PC-9 (cell line): ENCODE measurements around the gene KRTAP9-4. TPM values are rescaled to one million over a fixed set of nuclear protein-coding genes. Genes with fewer than 3 reads are reported as not detected.
"Not testable (repeated sequence)": the region's sequence is repeated elsewhere in the genome, so short reads cannot be mapped to it uniquely, and the experiment has no call there.

Experiments used
- BruUV-seq: library from RNA; stranded (reverse); fragments of 400-500 nt; replicated peaks from 2 replicates; lab custom pipeline; 2021; lab: Mats Ljungman, UMichigan
- CTCF ChIA-PET: fragments of 300-600 bp; sonication (Branson Sonifier 250); formaldehyde crosslinking; loops from one replicate; lab custom pipeline; 2022; ENCODE audit warnings: antibody characterized with exemption; lab: Charles Lee
- POLR2A ChIA-PET: fragments of 300-600 bp; sonication (Branson Sonifier 250); formaldehyde crosslinking; loops from one replicate; lab custom pipeline; 2022; ENCODE audit warnings: antibody characterized with exemption; ENCODE audit not compliant: unreplicated experiment; lab: Charles Lee
- DNase-seq, 2 experiments: peaks; one replicate each; pipeline versions ENCODE4 v3.0.0 to v3.0.0-alpha.2; 2015 to 2022; ENCODE audit warnings: mixed read lengths in 1 of 2
- H2AFZ ChIP-seq: fragments of 200-600 bp; sonication (generic); 2 replicates; pipeline ENCODE4 v1.8.1; 2017; ENCODE audit warnings: antibody characterized with exemption
- H3F3A ChIP-seq: fragments of 200-600 bp; sonication (generic); 2 replicates; pipeline ENCODE4 v1.8.1; 2017; ENCODE audit warnings: antibody characterized with exemption, mild to moderate bottlenecking, low read depth; ENCODE audit not compliant: insufficient read depth
- H3K27ac ChIP-seq: fragments of 200-600 bp; sonication (generic); 2 replicates; pipeline ENCODE4 v1.6.1; 2016; ENCODE audit warnings: mixed run types
- H3K27me3 ChIP-seq: fragments of 200-600 bp; sonication (generic); 2 replicates; pipeline ENCODE4 v1.6.1; 2016; ENCODE audit warnings: low read depth, mixed run types; ENCODE audit not compliant: insufficient read depth
- H3K36me3 ChIP-seq: fragments of 200-600 bp; sonication (generic); 2 replicates; pipeline ENCODE4 v1.6.1; 2016; ENCODE audit warnings: low read depth, mixed run types
- H3K4me1 ChIP-seq: fragments of 200-600 bp; sonication (generic); replicated peaks from 2 replicates; pipeline ENCODE4 v1.6.1; 2016; ENCODE audit warnings: mixed run types; ENCODE audit not compliant: insufficient read depth
- H3K4me2 ChIP-seq: fragments of 200-600 bp; sonication (generic); 2 replicates; pipeline ENCODE4 v1.6.1; 2017; ENCODE audit warnings: mixed run types
- H3K4me3 ChIP-seq: fragments of 200-600 bp; sonication (generic); 2 replicates; pipeline ENCODE4 v1.6.1; 2016; ENCODE audit warnings: mixed run types
- H3K79me2 ChIP-seq: fragments of 200-600 bp; sonication (generic); 2 replicates; pipeline ENCODE4 v1.6.1; 2017; ENCODE audit warnings: low read depth, mixed run types
- H3K9me2 ChIP-seq: fragments of 200-600 bp; sonication (generic); 2 replicates; pipeline ENCODE4 v1.8.1; 2017; ENCODE audit warnings: mild to moderate bottlenecking; ENCODE audit not compliant: insufficient read depth
- H3K9me3 ChIP-seq: fragments of 200-600 bp; sonication (generic); 2 replicates; pipeline ENCODE4 v1.8.1; 2016; ENCODE audit warnings: low read depth; ENCODE audit not compliant: insufficient read depth
- H4K20me1 ChIP-seq: fragments of 200-600 bp; sonication (generic); 2 replicates; pipeline ENCODE4 v1.8.1; 2017; ENCODE audit not compliant: insufficient read depth
- CTCF ChIP-seq: fragments of 200-600 bp; sonication (generic); conservative IDR thresholded peaks from 2 replicates; pipeline ENCODE4 v1.6.1; 2017; ENCODE audit warnings: mixed run types, antibody characterized with exemption, mild to moderate bottlenecking, moderate library complexity
- EZH2 ChIP-seq: fragments of 200-600 bp; sonication (generic); IDR thresholded peaks from 2 replicates; pipeline ENCODE4 v1.8.0; 2017; ENCODE audit warnings: antibody characterized with exemption, low read depth
- intact Hi-C: fragments of 100-400 bp; cut with micrococcal nuclease; formaldehyde crosslinking; loops from one replicate; pipeline ENCODE4 v1.10.0; 2022; ENCODE audit not compliant: unreplicated experiment
- total RNA-seq: library from RNA; stranded (reverse); gene quantifications from 2 replicates; pipeline ENCODE4 v1.2.3, GENCODE V29; 2021

Gene KRTAP9-4
- total RNA-seq, 1 experiment from 2014 or later = not detected

GRCh38 chr17:41265078-41265477, 15.6 kb downstream of the KRTAP9-4 start, which contains the start of gene KRTAP9-6:
TSS of gene KRTAP9-6 (plus strand) at chr17:41265378. CDS start at chr17:41265378, 0 bp downstream.
- no peaks in the 10 kb centered on the region for H4K20me1 ChIP-seq
- no TSS peak for BruUV-seq

GRCh38 chr17:41267711-41268110, 18.2 kb downstream of the KRTAP9-4 start:
- H3K9me2 ChIP-seq = no peaks in the 10 kb centered on the region
- no peaks in the 10 kb centered on the region for H3K79me2 ChIP-seq
- no peaks in the 10 kb centered on the region for H3K27me3 ChIP-seq
- no TSS peak for BruUV-seq
- peak in 1 of 2 experiments; percentile 42 for DNase-seq
- CTCF ChIA-PET = no interaction called here
- H3K36me3 ChIP-seq = no peaks in the 10 kb centered on the region
- no peaks in the 10 kb centered on the region for H3F3A ChIP-seq
- peaks cover 12% of the 10 kb centered on the region for H3K4me1 ChIP-seq
- POLR2A ChIA-PET = no interaction called here
- intact Hi-C loops = no loop called here
- no peaks in the 10 kb centered on the region for H3K9me3 ChIP-seq
- H4K20me1 ChIP-seq = no peaks in the 10 kb centered on the region
- H3K4me2 ChIP-seq = no peak overlapping the region
- H3K27ac ChIP-seq = peak overlapping the region; percentile 17; the same call in 1 of the 2 replicates
- no peak overlapping the region for H2AFZ ChIP-seq
- TF ChIP-seq CTCF = no peak
- TF ChIP-seq EZH2 = no peak
- H3K4me3 ChIP-seq = no peak overlapping the region

More at GRCh38 chr17:41265078-41265477, 15.6 kb downstream of the KRTAP9-4 start, which contains the start of gene KRTAP9-6:
- Histone ChIP-seq H3K27me3 (no peaks in the 10 kb centered on the region), H3K4me1 (peaks cover 12% of the 10 kb centered on the region), H3K36me3 (no peaks in the 10 kb centered on the region), H3K4me2 (no peak within 1 kb of the TSS), H3K4me3 (no peak within 1 kb of the TSS), H3K27ac (no peak within 1 kb of the TSS), H3K9me3 (no peaks in the 10 kb centered on the region), H3F3A (no peaks in the 10 kb centered on the region), H3K9me2 (no peaks in the 10 kb centered on the region), H2AFZ (no peak within 1 kb of the TSS), H3K79me2 (no peaks in the 10 kb centered on the region)
- intact Hi-C loops = no loop called here
- CTCF ChIA-PET = no interaction called here
- no peak for DNase-seq
- TF ChIP-seq EZH2 (no peak), CTCF (no peak)
- POLR2A ChIA-PET = no interaction called here

GRCh38 chr17:41271323-41271722, 21.8 kb downstream of the KRTAP9-4 start:
- peaks cover 12% of the 10 kb centered on the region for H3K4me1 ChIP-seq
- POLR2A ChIA-PET, H3K79me2 ChIP-seq, H3F3A ChIP-seq, H3K36me3 ChIP-seq, H2AFZ ChIP-seq, intact Hi-C loops, H3K9me2 ChIP-seq, H4K20me1 ChIP-seq, CTCF ChIA-PET, H3K9me3 ChIP-seq, H3K27ac ChIP-seq, H3K4me2 ChIP-seq, H3K4me3 ChIP-seq, BruUV-seq, H3K27me3 ChIP-seq, DNase-seq: not testable (repeated sequence)

GRCh38 chr17:41271858-41272257, 22.4 kb downstream of the KRTAP9-4 start:
- no peaks in the 10 kb centered on the region for H3K9me2 ChIP-seq
- BruUV-seq = no TSS peak
- TF ChIP-seq EZH2 (no peak), CTCF (no peak)

GRCh38 chr17:41275648-41276190, 26.2 kb downstream of the KRTAP9-4 start, which contains the start of gene KRTAP9-7:
TSS of gene KRTAP9-7 (plus strand) at chr17:41275698. CDS start at chr17:41275698, 0 bp downstream.
- BruUV-seq, H3K9me3 ChIP-seq, H3K4me2 ChIP-seq, H3F3A ChIP-seq, DNase-seq, H3K4me1 ChIP-seq, intact Hi-C loops, H3K27me3 ChIP-seq, H3K36me3 ChIP-seq, H3K4me3 ChIP-seq, H3K27ac ChIP-seq, CTCF ChIA-PET, H3K9me2 ChIP-seq, H4K20me1 ChIP-seq, H2AFZ ChIP-seq, H3K79me2 ChIP-seq, POLR2A ChIA-PET: not testable (repeated sequence)

More at GRCh38 chr17:41271858-41272257, 22.4 kb downstream of the KRTAP9-4 start:
- Histone ChIP-seq H3K4me2 (no peak overlapping the region), H3K36me3 (no peaks in the 10 kb centered on the region), H3K79me2 (no peaks in the 10 kb centered on the region), H3K4me1 (peaks cover 12% of the 10 kb centered on the region), H3K27me3 (no peaks in the 10 kb centered on the region), H3F3A (no peaks in the 10 kb centered on the region), H3K9me3 (no peaks in the 10 kb centered on the region), H3K27ac (no peak overlapping the region), H4K20me1 (no peaks in the 10 kb centered on the region), H2AFZ (no peak overlapping the region), H3K4me3 (no peak overlapping the region)
- POLR2A ChIA-PET = no interaction called here
- intact Hi-C loops = no loop called here
- no peak for DNase-seq
- CTCF ChIA-PET = no interaction called here
